ENCODE results near the gene CLEC4G.

DNA sequence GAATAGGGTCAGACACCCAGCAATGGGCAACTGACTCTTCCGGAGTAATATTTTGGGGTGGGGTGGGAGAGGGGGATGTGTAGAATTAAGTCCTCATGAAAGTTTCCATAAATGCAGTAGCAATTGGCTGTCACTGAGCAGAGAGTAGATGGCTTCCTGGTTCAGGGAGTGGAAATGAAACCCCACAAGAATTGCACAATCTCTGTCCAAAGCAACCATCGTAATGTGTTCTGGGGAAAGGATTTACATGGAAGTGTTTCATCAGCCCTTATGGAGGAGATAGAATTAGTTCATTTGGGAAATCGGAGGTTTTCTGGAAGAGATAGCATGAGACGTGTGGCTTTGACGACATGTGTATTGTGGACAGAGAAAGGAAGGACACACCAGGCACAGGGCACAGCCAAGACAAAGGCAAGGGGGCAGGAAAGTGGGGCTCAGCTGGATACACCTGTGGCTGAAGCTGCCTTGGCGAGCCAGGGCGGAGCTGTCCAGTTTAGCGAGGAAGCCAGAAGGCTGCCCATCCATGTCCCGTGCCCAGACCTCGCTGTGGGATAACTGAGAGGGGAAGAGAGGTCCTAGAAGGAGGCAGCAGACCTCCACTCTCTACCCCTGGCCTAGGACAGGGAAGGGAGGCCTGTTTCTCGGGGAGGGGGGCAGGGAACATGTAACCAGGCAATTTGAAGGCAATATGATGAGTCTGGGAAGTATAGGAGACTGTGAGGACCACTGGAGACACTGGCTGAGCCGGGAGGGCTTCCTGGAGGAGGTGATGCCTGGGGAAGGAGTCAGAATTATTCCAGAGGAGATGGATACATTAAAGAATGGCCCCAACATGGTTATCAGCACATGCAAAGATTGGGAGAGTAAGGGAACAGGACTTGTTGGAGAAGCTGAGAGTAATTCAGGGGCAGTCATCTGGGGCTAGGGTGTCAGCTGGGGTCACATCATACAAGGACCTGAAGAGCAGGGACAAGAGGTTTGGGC lies 2.6 kb upstream of the CLEC4G start:
- no peak for TF ChIP-seq POLR2A (IDR thresholded peaks at IDR 0.05; ENCODE audit: control extremely low read depth in 1 of 2, low read depth in 2 of 2, low read length in 2 of 2)
- no peak for TF ChIP-seq CTBP2 (IDR thresholded peaks at IDR 0.05; ENCODE audit: borderline replicate concordance, insufficient read depth, insufficient read length, low read length)
- TF ChIP-seq, protein P1, sequence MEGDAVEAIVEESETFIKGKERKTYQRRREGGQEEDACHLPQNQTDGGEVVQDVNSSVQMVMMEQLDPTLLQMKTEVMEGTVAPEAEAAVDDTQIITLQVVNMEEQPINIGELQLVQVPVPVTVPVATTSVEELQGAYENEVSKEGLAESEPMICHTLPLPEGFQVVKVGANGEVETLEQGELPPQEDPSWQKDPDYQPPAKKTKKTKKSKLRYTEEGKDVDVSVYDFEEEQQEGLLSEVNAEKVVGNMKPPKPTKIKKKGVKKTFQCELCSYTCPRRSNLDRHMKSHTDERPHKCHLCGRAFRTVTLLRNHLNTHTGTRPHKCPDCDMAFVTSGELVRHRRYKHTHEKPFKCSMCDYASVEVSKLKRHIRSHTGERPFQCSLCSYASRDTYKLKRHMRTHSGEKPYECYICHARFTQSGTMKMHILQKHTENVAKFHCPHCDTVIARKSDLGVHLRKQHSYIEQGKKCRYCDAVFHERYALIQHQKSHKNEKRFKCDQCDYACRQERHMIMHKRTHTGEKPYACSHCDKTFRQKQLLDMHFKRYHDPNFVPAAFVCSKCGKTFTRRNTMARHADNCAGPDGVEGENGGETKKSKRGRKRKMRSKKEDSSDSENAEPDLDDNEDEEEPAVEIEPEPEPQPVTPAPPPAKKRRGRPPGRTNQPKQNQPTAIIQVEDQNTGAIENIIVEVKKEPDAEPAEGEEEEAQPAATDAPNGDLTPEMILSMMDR (IDR thresholded peaks at IDR 0.05; ENCODE audit: control extremely low read depth in 1 of 3, insufficient read depth in 1 of 3, low read depth in 1 of 3, low read length in 3 of 3), result no peak
- TF ChIP-seq EZH2 (IDR thresholded peaks at IDR 0.05; ENCODE audit: low read depth, low read length, severe bottlenecking), result no peak
- no peak for TF ChIP-seq CHD2 (IDR thresholded peaks at IDR 0.05; ENCODE audit: low read length)
- no peak for TF ChIP-seq POLR2AphosphoS5 (IDR thresholded peaks at IDR 0.05; ENCODE audit: low read depth, low read length)

Measured in H1 (cell line).